Mucosa of stomach (tissue), 1 donor: ENCODE results near the gene STOM.
"Not testable (repeated sequence)": the region's sequence is repeated elsewhere in the genome, so short reads cannot be mapped to it uniquely, and the experiment has no call there.

ENCODE experiments used
- H3K27me3 ChIP-seq: one replicate; pipeline ENCODE4 v1.7.0; 2013; ENCODE audit warnings: mild to moderate bottlenecking, low read length; ENCODE audit not compliant: control insufficient read depth, insufficient read depth
- H3K36me3 ChIP-seq: one replicate; pipeline ENCODE4 v1.7.0; 2013; ENCODE audit warnings: low read length; ENCODE audit not compliant: control insufficient read depth, insufficient read depth
- H3K4me1 ChIP-seq: one replicate; pipeline ENCODE4 v1.7.0; 2013; ENCODE audit warnings: mild to moderate bottlenecking, low read length; ENCODE audit not compliant: control insufficient read depth, insufficient read depth
- H3K4me3 ChIP-seq: one replicate; pipeline ENCODE4 v1.7.0; 2013; ENCODE audit warnings: low read length
- H3K9ac ChIP-seq: one replicate; pipeline ENCODE4 v1.7.0; 2013; ENCODE audit warnings: mild to moderate bottlenecking, low read length, moderate library complexity
- H3K9me3 ChIP-seq: one replicate; pipeline ENCODE4 v1.7.0; 2013; ENCODE audit warnings: mild to moderate bottlenecking, low read length, moderate library complexity; ENCODE audit not compliant: control insufficient read depth
- donor health status: Pancreatic carcinoma.

Gene STOM, protein sequence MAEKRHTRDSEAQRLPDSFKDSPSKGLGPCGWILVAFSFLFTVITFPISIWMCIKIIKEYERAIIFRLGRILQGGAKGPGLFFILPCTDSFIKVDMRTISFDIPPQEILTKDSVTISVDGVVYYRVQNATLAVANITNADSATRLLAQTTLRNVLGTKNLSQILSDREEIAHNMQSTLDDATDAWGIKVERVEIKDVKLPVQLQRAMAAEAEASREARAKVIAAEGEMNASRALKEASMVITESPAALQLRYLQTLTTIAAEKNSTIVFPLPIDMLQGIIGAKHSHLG

DNA sequence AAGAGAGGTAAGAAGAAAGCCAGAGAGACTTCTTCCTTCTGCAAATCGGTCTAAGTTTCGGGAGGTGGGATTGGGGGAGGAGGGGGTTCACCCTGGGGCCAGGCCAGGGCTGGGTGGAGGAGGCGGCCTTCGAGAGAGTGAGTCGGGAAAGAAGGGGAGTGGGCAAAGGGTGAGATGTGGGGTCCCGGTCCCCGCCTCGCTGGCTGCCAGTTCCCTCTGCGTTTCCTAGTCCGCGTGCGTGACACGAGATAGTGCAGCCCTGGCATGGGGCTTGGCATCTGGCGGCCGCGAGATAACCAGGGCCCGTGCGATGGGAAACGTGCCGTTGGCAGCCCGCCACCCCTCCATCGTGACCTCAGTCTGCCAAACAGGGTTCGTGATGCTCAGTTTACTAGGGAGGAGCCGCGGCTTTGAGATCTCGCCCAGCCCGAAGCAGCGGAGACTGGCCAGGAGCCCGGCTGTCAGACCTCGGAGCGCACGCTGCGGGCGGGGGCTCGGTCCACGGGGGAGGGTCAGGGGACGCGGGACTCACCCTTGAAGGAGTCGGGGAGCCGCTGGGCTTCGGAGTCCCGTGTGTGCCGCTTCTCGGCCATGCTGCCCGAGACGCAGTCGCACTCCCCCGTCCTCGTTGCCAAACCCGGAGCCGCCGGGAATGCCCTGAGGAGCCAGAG, at the start of gene STOM:
STOM (minus strand) TSS at position 656 of the 671 bp plus-strand sequence; CDS start at position 593, 63 bp downstream.
- H3K4me3 ChIP-seq: peak within 1 kb of the TSS; percentile 47
- H3K4me1 ChIP-seq: peaks cover 47% of the 10 kb centered on the region
- peak within 1 kb of the TSS; percentile 74 for H3K9ac ChIP-seq
- H3K27me3 ChIP-seq: no peaks in the 10 kb centered on the region
- H3K9me3 ChIP-seq: no peaks in the 10 kb centered on the region
- no peaks in the 10 kb centered on the region for H3K36me3 ChIP-seq

DNA sequence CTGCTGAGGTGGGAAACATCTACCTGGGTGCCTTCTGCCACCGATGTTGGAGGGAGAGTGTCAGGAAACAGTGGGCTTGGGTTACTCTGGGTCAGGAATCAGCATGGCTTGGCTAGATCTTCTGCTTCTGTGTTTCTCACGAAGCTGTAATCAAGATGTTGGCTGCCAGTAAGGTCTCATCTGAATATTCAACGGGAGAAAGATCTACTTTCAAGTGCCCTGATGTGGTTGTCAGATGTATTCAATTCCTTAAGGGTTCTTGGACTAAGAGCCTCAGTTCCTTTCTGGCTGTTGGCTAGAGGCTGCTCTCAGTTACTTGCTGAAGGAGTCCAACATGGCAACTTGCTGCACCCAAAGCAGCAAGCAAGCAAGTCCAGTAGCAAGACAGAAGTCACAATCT, 41.9 kb upstream of the STOM start:
- H3K4me3 ChIP-seq: no peak overlapping the region
- no peaks in the 10 kb centered on the region for H3K27me3 ChIP-seq
- no peaks in the 10 kb centered on the region for H3K36me3 ChIP-seq
- no peaks in the 10 kb centered on the region for H3K4me1 ChIP-seq
- H3K9ac ChIP-seq: no peak overlapping the region
- H3K9me3 ChIP-seq: no peaks in the 10 kb centered on the region

DNA sequence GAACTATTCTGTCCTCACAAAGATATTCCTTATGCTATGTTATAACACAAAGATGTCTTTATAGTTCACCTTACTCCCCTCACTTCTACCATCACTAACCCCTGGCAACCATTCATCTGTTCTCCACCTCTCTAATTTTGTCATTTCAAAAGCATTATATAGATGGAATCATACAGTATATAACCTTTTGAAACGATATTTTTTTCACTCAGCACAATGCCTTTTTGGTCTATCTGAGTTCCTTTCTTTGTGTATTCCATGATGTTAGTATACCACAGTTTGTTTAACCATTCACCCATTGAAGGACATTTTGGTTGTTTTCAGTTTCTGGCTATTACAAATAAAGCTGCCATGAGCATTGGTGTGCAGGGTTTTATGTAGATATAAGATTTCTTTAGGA, 35.8 kb upstream of the STOM start:
- Histone ChIP-seq H3K9me3 (no peaks in the 10 kb centered on the region), H3K9ac (no peak overlapping the region), H3K27me3 (no peaks in the 10 kb centered on the region), H3K36me3 (no peaks in the 10 kb centered on the region), H3K4me1 (no peaks in the 10 kb centered on the region), H3K4me3 (no peak overlapping the region)

DNA sequence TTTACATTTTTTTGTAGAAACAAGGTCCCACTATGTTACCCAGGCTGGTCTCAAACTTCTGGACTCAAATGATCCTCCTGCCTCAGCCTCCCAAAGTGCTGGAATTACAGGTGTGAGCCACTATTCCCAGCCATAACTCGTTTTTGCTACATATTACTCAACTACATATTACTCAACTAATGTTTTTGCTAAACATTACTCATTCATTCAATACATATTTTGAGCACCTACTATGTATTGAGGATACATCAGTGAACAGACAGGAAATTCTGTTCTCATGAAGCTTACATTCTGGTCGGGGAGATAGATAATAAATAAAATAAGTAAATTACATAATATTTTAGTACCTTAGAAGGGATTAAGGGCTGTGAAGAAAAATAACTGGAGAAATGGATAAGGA, 34.9 kb upstream of the STOM start:
- H3K4me3 ChIP-seq: no peak overlapping the region
- no peaks in the 10 kb centered on the region for H3K4me1 ChIP-seq

DNA sequence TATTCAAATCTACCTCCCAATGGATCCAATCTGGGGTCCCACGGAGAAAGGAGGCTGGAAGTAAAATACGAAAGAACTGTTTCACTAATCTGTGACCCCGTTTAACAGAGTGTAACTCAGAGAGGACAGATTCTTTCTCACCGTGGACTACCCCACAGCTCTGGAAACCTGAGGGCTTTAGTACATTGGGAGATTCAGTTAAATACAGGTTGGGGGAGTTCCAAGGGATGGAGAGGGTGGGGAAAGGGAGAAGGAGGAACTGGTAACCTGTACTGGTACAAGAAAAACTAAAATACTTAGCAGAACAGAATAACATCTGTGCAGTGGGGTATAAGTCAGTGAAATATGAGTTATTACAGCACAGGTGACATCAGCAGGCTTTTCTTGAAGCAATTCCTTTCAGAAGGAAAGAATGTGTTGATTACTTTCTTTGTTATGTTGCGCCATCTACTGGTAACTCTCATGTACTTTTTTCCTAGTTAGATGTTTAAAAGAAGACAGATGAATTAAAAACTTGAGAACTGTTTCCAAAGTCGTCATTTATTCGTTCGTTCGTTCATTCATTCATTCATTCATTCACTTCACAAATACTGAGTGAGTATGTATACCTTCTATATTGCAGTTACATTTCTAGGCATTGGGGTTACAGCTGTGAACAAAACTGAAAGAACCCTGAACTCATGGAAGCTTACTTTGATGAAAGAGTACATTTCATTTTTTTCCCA, 30.0 kb upstream of the STOM start:
- no peak overlapping the region for H3K9ac ChIP-seq
- no peaks in the 10 kb centered on the region for H3K4me1 ChIP-seq
- no peak overlapping the region for H3K4me3 ChIP-seq
- H3K27me3 ChIP-seq: no peaks in the 10 kb centered on the region
- H3K36me3 ChIP-seq: no peaks in the 10 kb centered on the region
- H3K9me3 ChIP-seq: no peaks in the 10 kb centered on the region

More for the DNA sequence above, 34.9 kb upstream of the STOM start:
- no peak overlapping the region for H3K9ac ChIP-seq
- no peaks in the 10 kb centered on the region for H3K9me3 ChIP-seq
- H3K36me3 ChIP-seq: no peaks in the 10 kb centered on the region
- no peaks in the 10 kb centered on the region for H3K27me3 ChIP-seq

DNA sequence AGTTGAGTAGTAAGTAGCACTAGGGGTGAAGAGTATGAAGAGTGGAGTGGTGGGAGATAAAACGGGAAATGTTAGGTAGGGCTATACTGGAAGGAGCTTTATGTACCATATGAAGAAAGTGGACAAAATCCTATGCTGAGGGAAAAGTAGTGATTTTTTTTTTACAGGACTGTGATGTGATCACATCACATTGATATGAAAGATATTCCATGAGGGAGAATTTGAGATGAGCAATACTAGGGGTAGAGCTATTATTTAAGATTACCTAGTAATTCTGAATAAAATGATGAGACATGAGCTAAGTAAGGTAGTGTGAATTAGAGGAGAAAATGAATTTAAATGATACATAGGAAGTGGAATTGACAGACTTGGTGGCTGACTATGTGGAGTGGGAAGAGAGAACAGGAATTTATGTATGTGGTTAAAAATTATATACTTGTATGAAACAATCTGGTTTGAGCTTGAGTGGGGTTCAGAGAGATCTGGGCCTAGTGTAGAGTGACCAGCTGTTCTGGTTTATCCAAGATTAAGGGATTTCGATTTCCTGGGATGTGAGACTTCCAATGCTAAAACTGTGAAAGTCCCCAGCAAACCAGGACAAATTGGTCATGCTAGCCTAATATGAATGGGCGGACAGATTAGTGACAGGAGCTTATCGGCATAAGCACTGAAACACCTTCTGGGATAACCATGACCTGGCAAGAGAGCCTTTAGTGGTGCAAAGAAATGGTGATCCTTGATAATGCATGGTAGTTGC, 29.3 kb upstream of the STOM start:
- H3K36me3 ChIP-seq: no peaks in the 10 kb centered on the region
- H3K9me3 ChIP-seq: no peaks in the 10 kb centered on the region
- no peak overlapping the region for H3K9ac ChIP-seq
- H3K4me3 ChIP-seq: no peak overlapping the region
- no peaks in the 10 kb centered on the region for H3K4me1 ChIP-seq
- no peaks in the 10 kb centered on the region for H3K27me3 ChIP-seq

DNA sequence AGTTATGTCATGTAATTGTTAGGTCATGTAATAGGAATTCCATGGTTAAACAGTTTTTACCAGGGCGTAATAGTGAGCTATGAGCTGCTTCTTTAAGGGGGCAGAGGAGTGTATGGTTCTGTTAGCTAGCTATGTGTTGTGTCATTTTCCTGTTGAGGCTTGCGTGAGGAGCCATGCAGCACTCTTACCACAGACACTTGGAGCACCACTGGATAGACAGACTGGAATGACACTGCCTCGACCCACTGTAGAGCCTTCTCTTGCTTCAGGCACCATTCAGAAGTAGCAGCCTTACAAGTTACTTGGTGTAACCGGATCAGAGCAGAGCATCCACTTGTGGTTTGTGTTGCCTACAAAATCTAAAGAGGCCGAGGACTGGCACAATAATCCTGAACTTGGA, 28.3 kb upstream of the STOM start:
- Histone ChIP-seq H3K27me3 (no peaks in the 10 kb centered on the region), H3K9me3 (no peaks in the 10 kb centered on the region), H3K4me1 (no peaks in the 10 kb centered on the region), H3K36me3 (no peaks in the 10 kb centered on the region), H3K9ac (no peak overlapping the region), H3K4me3 (no peak overlapping the region)

DNA sequence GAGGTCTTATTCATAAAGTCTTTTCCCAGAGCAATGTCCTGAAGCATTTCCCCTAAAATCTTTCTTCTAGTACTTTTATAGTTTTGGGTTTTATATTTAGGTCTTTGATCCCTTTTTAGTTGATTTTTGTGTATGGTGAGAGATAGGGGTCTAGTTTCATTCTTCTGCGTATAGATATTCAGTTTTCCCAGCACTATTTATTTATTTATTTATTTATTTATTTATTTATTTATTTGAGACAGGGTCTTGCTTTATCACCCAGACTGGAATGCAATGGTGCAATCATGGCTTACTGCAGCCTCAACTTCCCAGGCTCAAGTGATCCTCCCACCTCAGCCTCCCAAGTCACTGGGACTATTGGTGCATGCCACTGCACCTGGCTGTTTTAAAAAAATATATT, 27.2 kb upstream of the STOM start:
- H3K9me3 ChIP-seq, H3K36me3 ChIP-seq, H3K9ac ChIP-seq, H3K4me1 ChIP-seq, H3K27me3 ChIP-seq, H3K4me3 ChIP-seq: not testable (repeated sequence)

DNA sequence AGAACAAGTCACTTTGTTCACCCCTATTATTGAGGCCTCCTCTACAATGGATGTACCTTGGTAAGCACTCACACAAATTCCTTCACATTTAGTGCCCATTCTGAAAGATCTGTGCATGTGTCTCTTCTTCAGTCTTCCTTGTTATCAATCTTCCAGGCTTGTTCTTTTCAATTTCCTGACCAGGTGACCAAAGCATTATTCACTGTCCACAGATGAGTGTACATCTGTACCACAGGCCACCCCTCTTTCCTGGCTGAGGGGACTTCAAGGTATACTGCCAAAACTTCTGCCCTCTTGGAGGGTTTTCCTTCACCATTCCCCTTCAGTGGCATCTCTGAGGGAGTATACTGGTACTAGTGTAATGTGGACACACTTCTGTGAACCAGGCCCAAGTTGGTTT, 25.5 kb upstream of the STOM start:
- H3K27me3 ChIP-seq: no peaks in the 10 kb centered on the region
- H3K36me3 ChIP-seq: no peaks in the 10 kb centered on the region
- no peak overlapping the region for H3K4me3 ChIP-seq
- H3K4me1 ChIP-seq: no peaks in the 10 kb centered on the region
- no peaks in the 10 kb centered on the region for H3K9me3 ChIP-seq
- H3K9ac ChIP-seq: no peak overlapping the region

DNA sequence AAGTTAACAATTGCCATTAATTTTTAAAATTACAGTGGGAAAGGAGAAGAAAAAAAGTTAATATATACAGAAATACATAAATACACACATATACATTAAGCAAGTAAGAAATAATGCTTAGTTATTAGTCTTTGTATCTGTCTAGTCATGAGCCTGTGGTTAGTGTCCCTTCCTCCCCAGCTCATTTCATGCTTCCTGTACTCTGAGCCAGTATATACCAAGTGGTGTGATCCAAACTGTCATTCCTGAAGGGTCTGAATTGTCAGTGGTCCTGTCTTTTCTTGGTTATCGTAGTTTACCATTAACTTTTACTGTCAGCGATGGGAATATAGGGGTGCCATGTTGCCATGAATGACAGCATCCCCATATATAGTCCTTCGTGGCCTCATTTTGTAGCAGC, 24.2 kb upstream of the STOM start:
- Histone ChIP-seq H3K9me3 (no peaks in the 10 kb centered on the region), H3K27me3 (no peaks in the 10 kb centered on the region), H3K4me3 (no peak overlapping the region), H3K9ac (no peak overlapping the region), H3K36me3 (no peaks in the 10 kb centered on the region), H3K4me1 (no peaks in the 10 kb centered on the region)

DNA sequence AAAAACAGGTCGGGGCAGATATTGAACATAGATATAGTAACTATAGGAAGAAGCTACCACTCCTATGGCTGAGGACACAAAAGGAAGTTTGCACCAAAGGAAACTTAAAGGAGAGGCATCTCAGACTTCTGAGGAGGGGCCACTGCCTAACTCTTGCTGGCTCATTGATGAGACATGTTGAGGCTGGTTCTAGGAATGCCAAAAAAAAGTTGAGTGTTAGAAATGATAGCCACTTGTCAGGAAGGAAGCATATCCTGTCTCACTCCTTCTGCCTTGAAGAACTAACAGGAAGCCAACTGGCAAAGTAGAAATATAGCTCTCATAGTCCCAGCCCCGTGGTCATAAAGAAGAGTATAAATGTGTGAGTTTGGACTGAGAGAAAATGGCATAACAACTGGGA, 23.3 kb upstream of the STOM start:
- Histone ChIP-seq H3K4me3 (no peak overlapping the region), H3K27me3 (no peaks in the 10 kb centered on the region), H3K4me1 (no peaks in the 10 kb centered on the region)

DNA sequence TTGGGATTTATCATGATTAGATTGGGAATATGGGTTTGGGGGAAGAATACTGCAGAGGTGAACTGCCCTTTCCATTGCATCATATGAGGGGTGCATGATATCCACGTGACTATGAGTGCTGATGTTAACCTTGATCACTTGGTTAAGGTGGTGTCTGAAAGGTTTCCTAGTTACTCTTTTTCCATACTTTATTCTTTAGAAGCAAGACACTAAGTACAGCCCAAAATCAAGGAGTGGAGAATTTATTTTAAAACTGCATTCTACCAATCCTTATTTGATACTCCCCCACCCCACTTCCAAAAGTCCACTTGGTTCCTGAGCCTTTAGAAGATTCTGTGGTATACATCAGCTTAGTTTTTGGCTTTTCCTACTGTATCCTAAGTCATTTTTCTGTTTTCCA, 20.3 kb upstream of the STOM start:
- no peak overlapping the region for H3K9ac ChIP-seq
- H3K4me3 ChIP-seq: no peak overlapping the region
- no peaks in the 10 kb centered on the region for H3K27me3 ChIP-seq
- no peaks in the 10 kb centered on the region for H3K36me3 ChIP-seq
- no peaks in the 10 kb centered on the region for H3K9me3 ChIP-seq
- H3K4me1 ChIP-seq: no peaks in the 10 kb centered on the region

More for the DNA sequence above, 23.3 kb upstream of the STOM start:
- Histone ChIP-seq H3K9ac (no peak overlapping the region), H3K9me3 (no peaks in the 10 kb centered on the region), H3K36me3 (no peaks in the 10 kb centered on the region)
